Measurements from ENCODE around the gene ZDHHC3. TPM values are rescaled to one million over a fixed set of nuclear protein-coding genes. Genes with fewer than 3 reads are reported as not detected.

Gene ZDHHC3
- polyA plus RNA-seq, 1 of the 3 experiments (the other 2 are of a cell fraction), result 60.7 TPM

DNA sequence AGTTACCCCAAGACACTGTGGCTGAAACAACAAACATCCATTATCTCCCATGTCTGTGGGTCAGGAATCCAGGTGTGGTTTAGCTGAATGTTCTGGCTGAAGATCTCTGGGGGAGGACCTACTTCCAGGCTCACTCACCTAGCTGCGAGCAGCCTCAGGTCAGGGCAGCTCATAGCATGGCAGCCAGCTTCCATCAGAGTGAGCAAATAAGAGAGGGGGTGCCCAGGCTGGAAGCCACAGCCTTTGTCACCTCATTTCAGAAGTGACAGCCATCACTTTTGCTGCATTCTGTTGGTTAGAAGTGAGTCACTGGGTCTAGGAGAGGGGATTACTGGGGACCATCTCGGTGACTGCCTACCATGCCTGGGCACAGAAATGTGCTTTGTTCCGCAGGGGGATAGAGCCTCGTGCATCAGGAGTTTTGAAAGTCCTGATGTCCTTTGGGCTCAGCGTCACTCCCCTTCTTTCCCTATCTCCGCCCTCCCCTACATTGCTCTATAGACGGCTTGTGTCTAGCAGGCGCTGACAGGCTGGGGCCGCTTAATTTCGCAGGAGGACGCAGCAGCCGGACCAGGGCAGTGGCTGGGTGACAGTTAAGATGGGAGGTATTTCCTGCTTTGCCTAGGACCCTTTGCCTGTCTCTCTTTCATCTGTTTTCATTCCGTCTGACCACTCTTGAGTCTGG is 76.1 kb downstream of the ZDHHC3 start:
- Histone ChIP-seq H3K9me3 (no peaks in the 10 kb centered on the region), H3K27ac (ENCODE audit: low read depth in 2 of 2, low read length in 1 of 2) (no peak overlapping the region), H3K9me2 (no peaks in the 10 kb centered on the region), H3K79me2 (ENCODE audit: insufficient read depth) (no peaks in the 10 kb centered on the region), H3K4me1 (ENCODE audit: control insufficient read depth in 1 of 2, insufficient read depth in 2 of 2, low read depth in 1 of 2, low read length in 1 of 2) (peaks cover 0 to 7% of the 10 kb centered on the region in 2 experiments; a peak in 1 of 4 replicates), H3K9ac (no peak overlapping the region), H4K20me1 (ENCODE audit: insufficient read depth) (no peaks in the 10 kb centered on the region), H3K36me3 (replicated peaks in 1 of 2; ENCODE audit: control insufficient read depth in 1 of 2, insufficient read depth in 2 of 2, low read length in 1 of 2) (no peaks in the 10 kb centered on the region), H3K27me3 (ENCODE audit: insufficient read depth) (no peaks in the 10 kb centered on the region), H2AFZ (ENCODE audit: low read depth) (no peak overlapping the region), H3K4me2 (no peak overlapping the region), H3F3A (replicated peaks; ENCODE audit: insufficient read depth) (no peaks in the 10 kb centered on the region), H3K4me3 (ENCODE audit: low read depth in 2 of 2, low read length in 1 of 2) (no peak overlapping the region)
- no peak for DNase-seq
- ChIA-PET CTCF (no interaction called here), POLR2A (no interaction called here)
- no peak for TF ChIP-seq CHD2 (IDR thresholded peaks at IDR 0.05; ENCODE audit: low read length, partially characterized antibody)
- TF ChIP-seq RXRA (IDR thresholded peaks at IDR 0.05; ENCODE audit: borderline replicate concordance, low read depth), result no peak
- no peak for TF ChIP-seq RAD21 (IDR thresholded peaks at IDR 0.05; ENCODE audit: low read length)
- no peak for TF ChIP-seq FOSL2 (IDR thresholded peaks at IDR 0.05; ENCODE audit: borderline replicate concordance, low read depth)
- TF ChIP-seq, protein P1, sequence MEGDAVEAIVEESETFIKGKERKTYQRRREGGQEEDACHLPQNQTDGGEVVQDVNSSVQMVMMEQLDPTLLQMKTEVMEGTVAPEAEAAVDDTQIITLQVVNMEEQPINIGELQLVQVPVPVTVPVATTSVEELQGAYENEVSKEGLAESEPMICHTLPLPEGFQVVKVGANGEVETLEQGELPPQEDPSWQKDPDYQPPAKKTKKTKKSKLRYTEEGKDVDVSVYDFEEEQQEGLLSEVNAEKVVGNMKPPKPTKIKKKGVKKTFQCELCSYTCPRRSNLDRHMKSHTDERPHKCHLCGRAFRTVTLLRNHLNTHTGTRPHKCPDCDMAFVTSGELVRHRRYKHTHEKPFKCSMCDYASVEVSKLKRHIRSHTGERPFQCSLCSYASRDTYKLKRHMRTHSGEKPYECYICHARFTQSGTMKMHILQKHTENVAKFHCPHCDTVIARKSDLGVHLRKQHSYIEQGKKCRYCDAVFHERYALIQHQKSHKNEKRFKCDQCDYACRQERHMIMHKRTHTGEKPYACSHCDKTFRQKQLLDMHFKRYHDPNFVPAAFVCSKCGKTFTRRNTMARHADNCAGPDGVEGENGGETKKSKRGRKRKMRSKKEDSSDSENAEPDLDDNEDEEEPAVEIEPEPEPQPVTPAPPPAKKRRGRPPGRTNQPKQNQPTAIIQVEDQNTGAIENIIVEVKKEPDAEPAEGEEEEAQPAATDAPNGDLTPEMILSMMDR (IDR thresholded peaks at IDR 0.05), result no peak
- TF ChIP-seq YY1 (IDR thresholded peaks at IDR 0.05; ENCODE audit: low read depth), result no peak
- TF ChIP-seq FOXJ3 (CRISPR knock-in tag; IDR thresholded peaks at IDR 0.05), result no peak
- TF ChIP-seq, protein P2, sequence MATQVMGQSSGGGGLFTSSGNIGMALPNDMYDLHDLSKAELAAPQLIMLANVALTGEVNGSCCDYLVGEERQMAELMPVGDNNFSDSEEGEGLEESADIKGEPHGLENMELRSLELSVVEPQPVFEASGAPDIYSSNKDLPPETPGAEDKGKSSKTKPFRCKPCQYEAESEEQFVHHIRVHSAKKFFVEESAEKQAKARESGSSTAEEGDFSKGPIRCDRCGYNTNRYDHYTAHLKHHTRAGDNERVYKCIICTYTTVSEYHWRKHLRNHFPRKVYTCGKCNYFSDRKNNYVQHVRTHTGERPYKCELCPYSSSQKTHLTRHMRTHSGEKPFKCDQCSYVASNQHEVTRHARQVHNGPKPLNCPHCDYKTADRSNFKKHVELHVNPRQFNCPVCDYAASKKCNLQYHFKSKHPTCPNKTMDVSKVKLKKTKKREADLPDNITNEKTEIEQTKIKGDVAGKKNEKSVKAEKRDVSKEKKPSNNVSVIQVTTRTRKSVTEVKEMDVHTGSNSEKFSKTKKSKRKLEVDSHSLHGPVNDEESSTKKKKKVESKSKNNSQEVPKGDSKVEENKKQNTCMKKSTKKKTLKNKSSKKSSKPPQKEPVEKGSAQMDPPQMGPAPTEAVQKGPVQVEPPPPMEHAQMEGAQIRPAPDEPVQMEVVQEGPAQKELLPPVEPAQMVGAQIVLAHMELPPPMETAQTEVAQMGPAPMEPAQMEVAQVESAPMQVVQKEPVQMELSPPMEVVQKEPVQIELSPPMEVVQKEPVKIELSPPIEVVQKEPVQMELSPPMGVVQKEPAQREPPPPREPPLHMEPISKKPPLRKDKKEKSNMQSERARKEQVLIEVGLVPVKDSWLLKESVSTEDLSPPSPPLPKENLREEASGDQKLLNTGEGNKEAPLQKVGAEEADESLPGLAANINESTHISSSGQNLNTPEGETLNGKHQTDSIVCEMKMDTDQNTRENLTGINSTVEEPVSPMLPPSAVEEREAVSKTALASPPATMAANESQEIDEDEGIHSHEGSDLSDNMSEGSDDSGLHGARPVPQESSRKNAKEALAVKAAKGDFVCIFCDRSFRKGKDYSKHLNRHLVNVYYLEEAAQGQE (IDR thresholded peaks at IDR 0.05; ENCODE audit: low read depth, low read length), result no peak
- TF ChIP-seq GABPA (IDR thresholded peaks at IDR 0.05; ENCODE audit: low read depth), result no peak
- TF ChIP-seq GATA2 (CRISPR knock-in tag; IDR thresholded peaks at IDR 0.05), result no peak
- TF ChIP-seq, protein P3, sequence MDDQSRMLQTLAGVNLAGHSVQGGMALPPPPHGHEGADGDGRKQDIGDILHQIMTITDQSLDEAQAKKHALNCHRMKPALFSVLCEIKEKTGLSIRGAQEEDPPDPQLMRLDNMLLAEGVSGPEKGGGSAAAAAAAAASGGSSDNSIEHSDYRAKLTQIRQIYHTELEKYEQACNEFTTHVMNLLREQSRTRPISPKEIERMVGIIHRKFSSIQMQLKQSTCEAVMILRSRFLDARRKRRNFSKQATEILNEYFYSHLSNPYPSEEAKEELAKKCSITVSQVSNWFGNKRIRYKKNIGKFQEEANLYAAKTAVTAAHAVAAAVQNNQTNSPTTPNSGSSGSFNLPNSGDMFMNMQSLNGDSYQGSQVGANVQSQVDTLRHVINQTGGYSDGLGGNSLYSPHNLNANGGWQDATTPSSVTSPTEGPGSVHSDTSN (IDR thresholded peaks at IDR 0.05), result no peak
- whole genome bisulfite sequencing (ENCODE audit: low lambda C conversion rate), result 91% methylated on average over 11 of the region's 13 CpGs
